IMR-90 (cell line): ENCODE results near the gene FKBP10. TPM values are rescaled to one million over a fixed set of nuclear protein-coding genes. Genes with fewer than 3 reads are reported as not detected.

Experiments used
- ATAC-seq: fragments of 200-7000 bp; cut with Tn5 transposase; 2 replicates; pipeline ENCODE4 v1.9.1; 2020; ENCODE audit warnings: low read depth, mild to moderate bottlenecking, moderate library complexity
- BruUV-seq: library from RNA; stranded (reverse); fragments of 400-500 nt; replicated peaks from 2 replicates; lab custom pipeline; 2021; lab: Mats Ljungman, UMichigan
- CTCF ChIA-PET: fragments of 300-600 bp; formaldehyde crosslinking; extraction: SDS; loops from one replicate; lab custom pipeline; 2021; ENCODE audit warnings: antibody characterized with exemption; lab: Yijun Ruan, JAX
- POLR2A ChIA-PET: fragments of 300-600 bp; sonication (Branson Sonifier 250); formaldehyde crosslinking; loops from one replicate; lab custom pipeline; 2022; ENCODE audit warnings: antibody characterized with exemption; ENCODE audit not compliant: unreplicated experiment; lab: Charles Lee
- DNase-seq: peaks from one replicate; pipeline ENCODE4 v3.0.0; 2013
- H2AFZ ChIP-seq: replicated peaks from 2 replicates; pipeline ENCODE3; 2013; ENCODE audit warnings: low read length, mild to moderate bottlenecking; ENCODE audit not compliant: poor library complexity
- H2AK5ac ChIP-seq: 2 replicates; pipeline ENCODE4 v1.6.1; 2013; ENCODE audit warnings: low read depth, low read length, inconsistent platforms
- H2AK9ac ChIP-seq: replicated peaks from 2 replicates; pipeline ENCODE3; 2013; ENCODE audit warnings: mild to moderate bottlenecking, low read depth, low read length, moderate library complexity; ENCODE audit not compliant: poor library complexity
- H2BK120ac ChIP-seq: 2 replicates; pipeline ENCODE4 v1.6.1; 2013; ENCODE audit warnings: low read depth, low read length, inconsistent platforms
- H2BK15ac ChIP-seq: 3 replicates; pipeline ENCODE4 v1.6.1; 2013; ENCODE audit warnings: low read depth, low read length, inconsistent platforms
- H2BK20ac ChIP-seq: 2 replicates; pipeline ENCODE4 v1.6.1; 2013; ENCODE audit warnings: low read depth, mild to moderate bottlenecking, inconsistent platforms, low read length, moderate library complexity
- H2BK5ac ChIP-seq: 2 replicates; pipeline ENCODE4 v1.6.1; 2013; ENCODE audit warnings: mild to moderate bottlenecking, low read depth, low read length, inconsistent platforms; ENCODE audit not compliant: poor library complexity, severe bottlenecking
- H3K14ac ChIP-seq: replicated peaks from 2 replicates; pipeline ENCODE4 v1.6.1; 2013; ENCODE audit warnings: low read depth, low read length, inconsistent platforms
- H3K18ac ChIP-seq: 2 replicates; pipeline ENCODE4 v1.6.1; 2013; ENCODE audit warnings: low read depth, low read length, control low read depth
- H3K23ac ChIP-seq: 2 replicates; pipeline ENCODE4 v1.6.1; 2013; ENCODE audit warnings: low read depth, low read length, inconsistent platforms
- H3K27ac ChIP-seq: 2 replicates; pipeline ENCODE4 v1.5.1; 2013; ENCODE audit warnings: mild to moderate bottlenecking, control low read depth, low read length; ENCODE audit not compliant: insufficient read depth
- H3K27me3 ChIP-seq: 2 replicates; pipeline ENCODE4 v1.6.1; 2013; ENCODE audit warnings: low read length; ENCODE audit not compliant: control insufficient read depth, insufficient read depth
- H3K36me3 ChIP-seq: 2 replicates; pipeline ENCODE4 v1.6.1; 2013; ENCODE audit warnings: low read length, mixed read lengths; ENCODE audit not compliant: control insufficient read depth, insufficient read depth
- H3K4ac ChIP-seq: 2 replicates; pipeline ENCODE4 v1.6.1; 2013; ENCODE audit warnings: low read depth, low read length, inconsistent platforms
- H3K4me1 ChIP-seq: 2 replicates; pipeline ENCODE4 v1.6.1; 2013; ENCODE audit warnings: low read length, mixed read lengths; ENCODE audit not compliant: control insufficient read depth, insufficient read depth
- H3K4me2 ChIP-seq: 2 replicates; pipeline ENCODE4 v1.6.1; 2013; ENCODE audit warnings: low read depth, mild to moderate bottlenecking, control low read depth, low read length, moderate library complexity
- H3K4me3 ChIP-seq: 2 replicates; pipeline ENCODE4 v1.5.1; 2013; ENCODE audit warnings: low read depth, mild to moderate bottlenecking, control low read depth, low read length, moderate library complexity; ENCODE audit not compliant: insufficient read depth
- H3K56ac ChIP-seq: 2 replicates; pipeline ENCODE4 v1.6.1; 2013; ENCODE audit warnings: low read length, inconsistent platforms; ENCODE audit not compliant: insufficient read depth; ENCODE audit errors: extremely low read depth
- H3K79me1 ChIP-seq, 2 experiments: 2 replicates each; pipeline ENCODE4 v1.6.1; 2013; ENCODE audit warnings: low read length in 2 of 2, inconsistent platforms in 1 of 2, low read depth in 1 of 2
- H3K9ac ChIP-seq: 2 replicates; pipeline ENCODE4 v1.6.1; 2013; ENCODE audit warnings: low read depth, low read length, control low read depth
- H3K9me1 ChIP-seq: 2 replicates; pipeline ENCODE4 v1.6.1; 2013; ENCODE audit warnings: low read length, inconsistent platforms; ENCODE audit not compliant: insufficient read depth
- H3K9me3 ChIP-seq: 2 replicates; pipeline ENCODE4 v1.6.1; 2013; ENCODE audit warnings: low read length; ENCODE audit not compliant: control insufficient read depth, insufficient read depth
- H4K20me1 ChIP-seq: 2 replicates; pipeline ENCODE4 v1.6.1; 2013; ENCODE audit warnings: low read length, inconsistent platforms; ENCODE audit not compliant: insufficient read depth
- H4K5ac ChIP-seq: 2 replicates; pipeline ENCODE4 v1.6.1; 2013; ENCODE audit warnings: mild to moderate bottlenecking, low read depth, low read length, control low read depth
- H4K8ac ChIP-seq, 2 experiments: 2 replicates each; pipeline ENCODE4 v1.6.1; 2013; ENCODE audit warnings: low read depth in 2 of 2, low read length in 2 of 2, control low read depth in 1 of 2, inconsistent platforms in 1 of 2
- H4K91ac ChIP-seq: 2 replicates; pipeline ENCODE4 v1.6.1; 2013; ENCODE audit warnings: low read depth, low read length, inconsistent platforms; ENCODE audit not compliant: insufficient read depth
- BHLHE40 ChIP-seq: fragments of 150-350 bp; IDR thresholded peaks from 2 replicates; pipeline ENCODE4 v1.6.1; 2016; ENCODE audit warnings: mild to moderate bottlenecking, low read depth, low read length
- FOS ChIP-seq: fragments of 150-350 bp; IDR thresholded peaks from 2 replicates; pipeline ENCODE4 v1.6.1; 2016; ENCODE audit warnings: low read depth, low read length
- MAFK ChIP-seq: IDR thresholded peaks from 2 replicates; pipeline ENCODE4 v1.6.1; 2012; ENCODE audit warnings: low read depth, low read length, improper control_type of control experiment
- MAZ ChIP-seq: IDR thresholded peaks from 2 replicates; pipeline ENCODE4 v1.6.1; 2012; ENCODE audit warnings: low read depth, mild to moderate bottlenecking, low read length, improper control_type of control experiment, moderate library complexity, borderline replicate concordance
- MXI1 ChIP-seq: IDR thresholded peaks from 2 replicates; pipeline ENCODE4 v1.6.1; 2012; ENCODE audit warnings: low read depth, mild to moderate bottlenecking, low read length, moderate library complexity, borderline replicate concordance
- NFE2L2 ChIP-seq: fragments of 150-350 bp; IDR thresholded peaks from 2 replicates; pipeline ENCODE4 v1.6.1; 2016; ENCODE audit warnings: low read depth, mild to moderate bottlenecking, low read length
- POLR2A ChIP-seq: IDR thresholded peaks from 2 replicates; pipeline ENCODE4 v1.6.1; 2012; ENCODE audit warnings: mild to moderate bottlenecking, low read depth, low read length
- RAD21 ChIP-seq: IDR thresholded peaks from 2 replicates; pipeline ENCODE4 v1.6.1; 2012; ENCODE audit warnings: low read length, improper control_type of control experiment
- RCOR1 ChIP-seq: IDR thresholded peaks from 2 replicates; pipeline ENCODE4 v1.6.1; 2012; ENCODE audit warnings: mild to moderate bottlenecking, low read length, improper control_type of control experiment; ENCODE audit not compliant: insufficient replicate concordance
- RFX5 ChIP-seq: IDR thresholded peaks from 2 replicates; pipeline ENCODE4 v1.8.0; 2012; ENCODE audit warnings: low read depth, mild to moderate bottlenecking, low read length, moderate library complexity
- SMC3 ChIP-seq: fragments of 150-350 bp; IDR thresholded peaks from 2 replicates; pipeline ENCODE4 v1.6.1; 2016; ENCODE audit warnings: low read depth, mild to moderate bottlenecking, antibody characterized with exemption, low read length, moderate library complexity
- WGBS, 2 experiments: methylation state at CpG; one replicate each; pipeline versions ENCODE4 v1.1.5 to v1.1.7; 2013; ENCODE audit warnings: missing lambda C conversion rate in 2 of 2; ENCODE audit not compliant: insufficient read length in 1 of 2; ENCODE audit errors: extremely low coverage in 2 of 2; 5-methylcytosine and 5-hydroxymethylcytosine counted together
- dilution Hi-C: fragments of 300-500 bp; cut with HindIII; formaldehyde crosslinking; loops from one replicate; pipeline ENCODE4 v1.14.3; 2018; ENCODE audit warnings: low sequenced_read_pairs; ENCODE audit not compliant: unreplicated experiment
- in situ Hi-C: fragments of 300-500 bp; cut with MboI; formaldehyde crosslinking; loops from 3 replicates; pipeline ENCODE4 v1.14.3; 2019; ENCODE audit warnings: low sequenced_read_pairs, inconsistent platforms, mixed read lengths
- intact Hi-C: fragments of 100-400 bp; cut with micrococcal nuclease; formaldehyde crosslinking; loops from 2 replicates; pipeline ENCODE4 v1.10.0; 2022
- polyA plus RNA-seq, 3 experiments: library from polyadenylated mRNA; depleted of rRNA; stranded (reverse); fragments of >200 nt; gene quantifications; 2 replicates each; pipeline ENCODE4 v1.2.3, GENCODE V29; 2012; ENCODE audit warnings: low replicate concordance in 1 of 3
- total RNA-seq: library from RNA; depleted of rRNA; stranded (reverse); fragments of >200 nt; gene quantifications from 2 replicates; pipeline ENCODE4 v1.2.3, GENCODE V29; 2012
- TF ChIP-seq, protein P1 (sequence below): fragments of 150-350 bp; IDR thresholded peaks from 2 replicates; pipeline ENCODE4 v1.6.1; 2017; ENCODE audit warnings: mild to moderate bottlenecking, antibody characterized with exemption, low read length, low read depth
- TF ChIP-seq, protein P2 (sequence below): fragments of 150-350 bp; IDR thresholded peaks from 2 replicates; pipeline ENCODE4 v1.6.1; 2016; ENCODE audit warnings: low read depth, mild to moderate bottlenecking, low read length, moderate library complexity, borderline replicate concordance
- TF ChIP-seq, protein P3 (sequence below): conservative IDR thresholded peaks from 2 replicates; pipeline ENCODE4 v1.5.1; 2012; ENCODE audit warnings: mild to moderate bottlenecking, low read depth, low read length, improper control_type of control experiment

The FKBP10 gene
- total and polyA plus RNA-seq, 2 of the 4 experiments (the other 2 are of a cell fraction): 170 to 984 TPM

DNA sequence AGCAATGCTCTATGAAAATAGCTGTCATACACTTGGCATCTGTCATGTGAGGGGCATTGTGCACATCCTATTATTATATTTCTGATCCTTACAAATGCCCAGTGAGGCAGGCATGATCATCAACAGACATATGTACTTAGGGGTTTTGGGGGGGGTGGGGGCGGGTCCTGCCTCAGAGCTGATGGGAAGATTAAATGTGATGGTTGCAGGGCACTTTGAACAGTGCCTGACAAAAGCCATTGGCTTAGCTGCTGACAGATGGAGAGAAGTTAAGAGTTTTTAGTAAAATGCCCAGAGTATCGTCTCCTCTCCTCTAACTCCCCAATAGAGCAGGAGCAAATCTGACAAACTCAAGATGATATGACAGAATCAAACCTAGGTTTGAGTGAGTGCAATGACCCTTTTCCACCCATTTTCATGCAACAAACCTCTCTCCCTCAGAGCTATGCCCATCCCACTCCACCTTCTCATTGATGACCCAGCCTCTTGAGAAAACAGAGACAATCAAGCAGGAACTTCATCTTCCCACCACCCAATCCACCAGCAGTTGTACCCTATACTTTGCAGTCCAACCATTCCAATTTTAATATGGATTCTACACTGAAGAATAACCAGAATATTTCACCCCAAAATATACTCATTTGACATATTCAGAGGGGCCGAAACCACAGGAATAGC lies 47.6 kb downstream of the FKBP10 start:
- Histone ChIP-seq H3K36me3 (no peaks in the 10 kb centered on the region), H3K27me3 (no peaks in the 10 kb centered on the region), H4K5ac (no peak overlapping the region), H2AFZ (no peak overlapping the region), H4K8ac (no peak overlapping the region), H3K18ac (no peak overlapping the region), H3K56ac (no peak overlapping the region), H3K4ac (no peak overlapping the region), H3K27ac (no peak overlapping the region), H3K9me3 (no peaks in the 10 kb centered on the region), H2BK120ac (no peak overlapping the region), H2BK15ac (no peak overlapping the region), H2AK9ac (no peak overlapping the region), H3K14ac (no peak overlapping the region), H3K4me2 (no peak overlapping the region), H2BK5ac (no peak overlapping the region), H3K4me3 (no peak overlapping the region), H3K79me1 (peaks cover 31 to 79% of the 10 kb centered on the region in 2 experiments), H3K4me1 (peaks cover 10% of the 10 kb centered on the region), H3K23ac (no peak overlapping the region), H3K9ac (no peak overlapping the region), H4K20me1 (peaks cover 49% of the 10 kb centered on the region), H3K9me1 (peaks cover 7% of the 10 kb centered on the region; the same call in 1 of the 2 replicates), H2AK5ac (no peak overlapping the region), H2BK20ac (no peak overlapping the region), H4K91ac (no peak overlapping the region)
- 100% methylated on average over 1 of the region's 3 CpGs; no CpG with 5 or more reads in 1 of the 2 experiments for WGBS, 2 experiments
- no peak for ATAC-seq
- CTCF ChIA-PET: interaction anchor here (0.6 to 1.5 kb wide), 2 partner anchors 13 to 52 kb away, joined by 3 to 4 read pairs; no protein-coding TSS in a partner anchor
- dilution Hi-C loops: no loop called here
- BruUV-seq: no TSS peak
- intact Hi-C loops: no loop called here
- in situ Hi-C loops: no loop called here
- TF ChIP-seq NFE2L2 (no peak), BHLHE40 (no peak), MAZ (no peak), RCOR1 (no peak), RAD21 (no peak), SMC3 (no peak), MAFK (no peak), POLR2A (no peak), FOS (no peak), RFX5 (no peak), MXI1 (no peak)
- TF ChIP-seq, protein P1, sequence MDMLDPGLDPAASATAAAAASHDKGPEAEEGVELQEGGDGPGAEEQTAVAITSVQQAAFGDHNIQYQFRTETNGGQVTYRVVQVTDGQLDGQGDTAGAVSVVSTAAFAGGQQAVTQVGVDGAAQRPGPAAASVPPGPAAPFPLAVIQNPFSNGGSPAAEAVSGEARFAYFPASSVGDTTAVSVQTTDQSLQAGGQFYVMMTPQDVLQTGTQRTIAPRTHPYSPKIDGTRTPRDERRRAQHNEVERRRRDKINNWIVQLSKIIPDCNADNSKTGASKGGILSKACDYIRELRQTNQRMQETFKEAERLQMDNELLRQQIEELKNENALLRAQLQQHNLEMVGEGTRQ: no peak
- TF ChIP-seq, protein P2, sequence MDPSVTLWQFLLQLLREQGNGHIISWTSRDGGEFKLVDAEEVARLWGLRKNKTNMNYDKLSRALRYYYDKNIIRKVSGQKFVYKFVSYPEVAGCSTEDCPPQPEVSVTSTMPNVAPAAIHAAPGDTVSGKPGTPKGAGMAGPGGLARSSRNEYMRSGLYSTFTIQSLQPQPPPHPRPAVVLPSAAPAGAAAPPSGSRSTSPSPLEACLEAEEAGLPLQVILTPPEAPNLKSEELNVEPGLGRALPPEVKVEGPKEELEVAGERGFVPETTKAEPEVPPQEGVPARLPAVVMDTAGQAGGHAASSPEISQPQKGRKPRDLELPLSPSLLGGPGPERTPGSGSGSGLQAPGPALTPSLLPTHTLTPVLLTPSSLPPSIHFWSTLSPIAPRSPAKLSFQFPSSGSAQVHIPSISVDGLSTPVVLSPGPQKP: no peak
- TF ChIP-seq, protein P3, sequence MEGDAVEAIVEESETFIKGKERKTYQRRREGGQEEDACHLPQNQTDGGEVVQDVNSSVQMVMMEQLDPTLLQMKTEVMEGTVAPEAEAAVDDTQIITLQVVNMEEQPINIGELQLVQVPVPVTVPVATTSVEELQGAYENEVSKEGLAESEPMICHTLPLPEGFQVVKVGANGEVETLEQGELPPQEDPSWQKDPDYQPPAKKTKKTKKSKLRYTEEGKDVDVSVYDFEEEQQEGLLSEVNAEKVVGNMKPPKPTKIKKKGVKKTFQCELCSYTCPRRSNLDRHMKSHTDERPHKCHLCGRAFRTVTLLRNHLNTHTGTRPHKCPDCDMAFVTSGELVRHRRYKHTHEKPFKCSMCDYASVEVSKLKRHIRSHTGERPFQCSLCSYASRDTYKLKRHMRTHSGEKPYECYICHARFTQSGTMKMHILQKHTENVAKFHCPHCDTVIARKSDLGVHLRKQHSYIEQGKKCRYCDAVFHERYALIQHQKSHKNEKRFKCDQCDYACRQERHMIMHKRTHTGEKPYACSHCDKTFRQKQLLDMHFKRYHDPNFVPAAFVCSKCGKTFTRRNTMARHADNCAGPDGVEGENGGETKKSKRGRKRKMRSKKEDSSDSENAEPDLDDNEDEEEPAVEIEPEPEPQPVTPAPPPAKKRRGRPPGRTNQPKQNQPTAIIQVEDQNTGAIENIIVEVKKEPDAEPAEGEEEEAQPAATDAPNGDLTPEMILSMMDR: no peak
- DNase-seq: no peak
- POLR2A ChIA-PET: interaction anchor here (1.0 kb wide), 1 partner anchor 10 kb away, joined by 3 read pairs; no protein-coding TSS in a partner anchor
